HCT116 (cell line): Measurements from ENCODE around the gene ANKIB1. TPM values are rescaled to one million over a fixed set of nuclear protein-coding genes. Genes with fewer than 3 reads are reported as not detected.

ENCODE experiments used
- ATAC-seq: fragments of 200-7000 bp; cut with Tn5 transposase; 2 replicates; pipeline ENCODE4 v1.9.1; 2020; ENCODE audit warnings: mild to moderate bottlenecking, moderate library complexity
- BruUV-seq: library from RNA; stranded (reverse); fragments of 400-500 nt; replicated peaks from 2 replicates; lab custom pipeline; 2021; lab: Mats Ljungman, UMichigan
- CTCF ChIA-PET: fragments of 300-600 bp; sonication (Branson Sonifier 250); formaldehyde crosslinking; loops from one replicate; lab custom pipeline; 2021; ENCODE audit warnings: antibody characterized with exemption; lab: Charles Lee
- POLR2A ChIA-PET: fragments of 300-600, 350-600 bp; sonication (Branson Sonifier 250); formaldehyde crosslinking; loops from one replicate; lab custom pipeline; 2021; ENCODE audit warnings: antibody characterized with exemption; lab: Charles Lee
- RAD21 ChIA-PET, 2 experiments: fragments of 300-600 bp; sonication (Branson Sonifier 250); formaldehyde crosslinking; loops; one replicate each; lab custom pipeline; 2023; ENCODE audit warnings: low total read pairs in 2 of 2; ENCODE audit not compliant: uncharacterized antibody in 2 of 2, unreplicated experiment in 2 of 2, low non-redundant PET in 1 of 2; lab: Charles Lee
- DNase-seq: peaks from one replicate; pipeline ENCODE4 v3.0.0-alpha.2; 2010; ENCODE audit warnings: low read depth, low spot score
- H2AFZ ChIP-seq: fragments of 200-600 bp; shearing (Covaris generic), sonication (generic); 2 replicates; pipeline ENCODE4 v1.6.1; 2017; ENCODE audit warnings: low read depth, mixed run types, mixed read lengths, antibody characterized with exemption, low read length; ENCODE audit not compliant: poor library complexity, severe bottlenecking
- H3K27ac ChIP-seq: 2 replicates; pipeline ENCODE4 v1.5.1; 2012; ENCODE audit warnings: low read depth, low read length
- H3K27me3 ChIP-seq: fragments of 200-600 bp; sonication (generic); 2 replicates; pipeline ENCODE4 v1.6.1; 2016; ENCODE audit warnings: mixed run types, low read length, mixed read lengths; ENCODE audit not compliant: insufficient read depth
- H3K36me3 ChIP-seq, 2 experiments: fragments of 200-500 bp in 1 of 2; fragments of 200-600 bp in 1 of 2; sonication (Bioruptor generic) in 1 of 2; sonication (generic) in 1 of 2; 2 replicates each; pipeline versions ENCODE4 v1.5.1 to v1.6.1; 2014 to 2016; ENCODE audit warnings: low read length in 2 of 2, inconsistent platforms in 1 of 2, mixed read lengths in 1 of 2, mixed run types in 1 of 2; ENCODE audit not compliant: insufficient read depth in 2 of 2, control insufficient read depth in 1 of 2
- H3K4me1 ChIP-seq, 2 experiments: fragments of 200-600 bp in 1 of 2; sonication (generic) in 1 of 2; 2 replicates each; pipeline versions ENCODE4 v1.5.1 to v1.6.1; 2012 to 2017; ENCODE audit warnings: low read length in 2 of 2, inconsistent platforms in 1 of 2, mild to moderate bottlenecking in 1 of 2, mixed read lengths in 1 of 2, mixed run types in 1 of 2, moderate library complexity in 1 of 2; ENCODE audit not compliant: insufficient read depth in 2 of 2, control insufficient read depth in 1 of 2
- H3K4me2 ChIP-seq: fragments of 200-600 bp; sonication (generic); 2 replicates; pipeline ENCODE4 v1.6.1; 2017; ENCODE audit warnings: mixed run types, low read length, mixed read lengths
- H3K4me3 ChIP-seq, 2 experiments: fragments of 200-600 bp in 1 of 2; sonication (generic) in 1 of 2; replicated peaks in 1 of 2; 2 replicates each; pipeline ENCODE4 v1.5.1; 2011 to 2016; ENCODE audit warnings: low read length in 2 of 2, control low read depth in 1 of 2, low read depth in 1 of 2, mild to moderate bottlenecking in 1 of 2, mixed read lengths in 1 of 2, mixed run types in 1 of 2
- H3K79me2 ChIP-seq: fragments of 200-600 bp; sonication (generic); 2 replicates; pipeline ENCODE4 v1.6.1; 2017; ENCODE audit warnings: mild to moderate bottlenecking, mixed run types, low read length, moderate library complexity, mixed read lengths; ENCODE audit not compliant: insufficient read depth
- H3K9ac ChIP-seq: fragments of 200-600 bp; sonication (generic); 2 replicates; pipeline ENCODE4 v1.6.1; 2016; ENCODE audit warnings: low read length, mixed read lengths
- H3K9me2 ChIP-seq: fragments of 200-600 bp; sonication (generic), shearing (Covaris generic); 2 replicates; pipeline ENCODE4 v1.6.1; 2017; ENCODE audit warnings: mixed run types, mild to moderate bottlenecking, moderate library complexity; ENCODE audit not compliant: insufficient read depth
- H3K9me3 ChIP-seq, 2 experiments: fragments of 200-500 bp in 1 of 2; fragments of 200-600 bp in 1 of 2; sonication (Bioruptor generic) in 1 of 2; sonication (generic) in 1 of 2; 2 replicates each; pipeline ENCODE4 v1.6.1; 2014 to 2017; ENCODE audit warnings: low read length in 2 of 2, mixed read lengths in 2 of 2, inconsistent platforms in 1 of 2, low read depth in 1 of 2, mild to moderate bottlenecking in 1 of 2, mixed run types in 1 of 2, moderate library complexity in 1 of 2; ENCODE audit not compliant: control insufficient read depth in 1 of 2, insufficient read depth in 1 of 2
- H4K20me1 ChIP-seq: fragments of 200-600 bp; sonication (generic), shearing (Covaris generic); 2 replicates; pipeline ENCODE4 v1.6.1; 2017; ENCODE audit warnings: mixed run types, mild to moderate bottlenecking, moderate library complexity; ENCODE audit not compliant: insufficient read depth
- CBX3 ChIP-seq: IDR thresholded peaks from 2 replicates; pipeline ENCODE4 v1.6.1; 2012; ENCODE audit warnings: low read depth
- CEBPB ChIP-seq: IDR thresholded peaks from 2 replicates; pipeline ENCODE4 v1.6.1; 2012; ENCODE audit warnings: low read depth
- EGR1 ChIP-seq: IDR thresholded peaks from 2 replicates; pipeline ENCODE4 v1.6.1; 2012; ENCODE audit warnings: low read depth
- ELF1 ChIP-seq: IDR thresholded peaks from 2 replicates; pipeline ENCODE4 v1.6.1; 2012; ENCODE audit warnings: low read depth, borderline replicate concordance
- EZH2 ChIP-seq: fragments of 200-600 bp; sonication (generic); IDR thresholded peaks from 2 replicates; pipeline ENCODE4 v1.6.1; 2017; ENCODE audit warnings: antibody characterized with exemption, mixed run types
- EZH2phosphoT487 ChIP-seq: fragments of 200-600 bp; IDR thresholded peaks from 2 replicates; pipeline ENCODE4 v1.6.1; 2018; ENCODE audit warnings: antibody characterized with exemption, borderline replicate concordance
- JUND ChIP-seq: IDR thresholded peaks from 2 replicates; pipeline ENCODE4 v1.6.1; 2012
- POLR2A ChIP-seq: IDR thresholded peaks from 2 replicates; pipeline ENCODE4 v1.7.0; 2011; ENCODE audit warnings: borderline replicate concordance; ENCODE audit not compliant: insufficient read depth, insufficient read length; ENCODE audit errors: extremely low read depth
- POLR2AphosphoS5 ChIP-seq: IDR thresholded peaks from 2 replicates; pipeline ENCODE4 v1.6.1; 2011; ENCODE audit warnings: mild to moderate bottlenecking, low read depth, low read length, moderate library complexity
- RAD21 ChIP-seq: IDR thresholded peaks from 2 replicates; pipeline ENCODE4 v1.6.1; 2012; ENCODE audit warnings: low read depth, mild to moderate bottlenecking
- SP1 ChIP-seq: IDR thresholded peaks from 2 replicates; pipeline ENCODE4 v1.6.1; 2012; ENCODE audit warnings: low read depth
- SRF ChIP-seq: IDR thresholded peaks from 2 replicates; pipeline ENCODE4 v1.6.1; 2012; ENCODE audit warnings: low read depth
- YY1 ChIP-seq: IDR thresholded peaks from 2 replicates; pipeline ENCODE4 v1.6.1; 2011; ENCODE audit warnings: low read length, low read depth, moderate library complexity, mild to moderate bottlenecking; ENCODE audit not compliant: insufficient replicate concordance; ENCODE audit errors: extremely low read depth
- ZFX ChIP-seq: fragments of 450-650 bp; IDR thresholded peaks from 2 replicates; pipeline ENCODE4 v1.6.1; 2017
- ZNF274 ChIP-seq: fragments of 200-500 bp; sonication (Bioruptor generic); IDR thresholded peaks from 2 replicates; pipeline ENCODE4 v1.6.1; 2014; ENCODE audit warnings: mild to moderate bottlenecking, low read depth, low read length, inconsistent platforms
- intact Hi-C: fragments of 100-400 bp; cut with micrococcal nuclease; formaldehyde crosslinking; loops from 2 replicates; pipeline ENCODE4 v1.10.0; 2022
- total RNA-seq: library from RNA; stranded (reverse); gene quantifications from one replicate; pipeline ENCODE4 v1.2.1, GENCODE V29; 2021; ENCODE audit not compliant: unreplicated experiment
- TF ChIP-seq, protein P1 (sequence below), 3 experiments: fragments of 200-600 bp in 1 of 3; sonication (generic) in 1 of 3; IDR thresholded peaks in 2 of 3; conservative IDR thresholded peaks in 1 of 3; 2 replicates each; pipeline ENCODE4 v1.5.1; 2012 to 2017; ENCODE audit warnings: low read depth in 2 of 3, low read length in 2 of 3, antibody characterized with exemption in 1 of 3, borderline replicate concordance in 1 of 3, control low read depth in 1 of 3, mild to moderate bottlenecking in 1 of 3, mixed read lengths in 1 of 3, mixed run types in 1 of 3, moderate library complexity in 1 of 3; ENCODE audit not compliant: insufficient read depth in 1 of 3
- TF ChIP-seq, protein P2 (sequence below): IDR thresholded peaks from 2 replicates; pipeline ENCODE4 v1.6.1; 2012
- TF ChIP-seq, protein P3 (sequence below): IDR thresholded peaks from 2 replicates; pipeline ENCODE4 v1.6.1; 2012
- TF ChIP-seq, protein P4 (sequence below): IDR thresholded peaks from 2 replicates; pipeline ENCODE4 v1.6.1; 2011; ENCODE audit warnings: mild to moderate bottlenecking, low read length, moderate library complexity; ENCODE audit not compliant: insufficient replicate concordance; ENCODE audit errors: extremely low read depth

The ANKIB1 gene
- total RNA-seq, 1 experiment from 2014 or later = 41.2 TPM

DNA sequence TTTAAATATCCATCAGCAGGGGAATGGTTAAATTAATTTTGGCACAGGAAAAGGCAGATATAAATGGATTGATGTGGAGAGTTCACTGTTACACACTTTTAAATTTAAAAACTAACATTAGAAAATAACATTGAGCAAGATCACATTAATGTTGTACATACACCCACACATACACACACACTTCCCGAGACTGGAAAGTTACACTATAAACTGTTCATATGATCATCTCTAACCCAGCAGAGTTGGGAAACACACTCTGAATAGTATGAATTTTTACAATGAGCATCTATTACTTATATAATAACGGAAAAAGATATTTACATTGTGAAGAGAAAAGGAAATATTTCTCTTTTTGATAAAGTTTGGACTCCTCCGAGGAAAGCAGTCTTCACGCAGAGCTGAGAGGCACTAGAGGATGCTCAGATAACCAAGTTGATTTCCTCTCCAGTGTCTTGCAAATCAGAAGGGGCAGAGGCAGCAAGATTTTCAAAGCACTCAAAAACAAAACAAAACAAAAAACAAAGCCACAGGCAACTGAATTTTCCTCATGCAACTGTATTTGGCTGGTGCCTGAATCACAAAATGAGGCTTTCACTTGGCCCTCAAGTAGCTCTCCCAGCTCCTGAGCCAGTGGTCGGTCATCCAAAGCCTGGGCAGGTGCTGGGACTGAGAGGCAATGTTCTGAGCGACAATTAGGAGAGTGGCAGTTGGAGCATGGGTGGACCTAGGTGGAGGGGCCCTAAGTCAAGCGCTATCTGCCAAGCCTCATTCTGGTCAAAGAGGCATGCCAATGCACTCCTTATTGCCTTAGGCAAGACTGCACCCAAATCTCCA is 191.1 kb downstream of the ANKIB1 start:
- TF ChIP-seq ELF1 (no peak), POLR2AphosphoS5 (no peak), EZH2phosphoT487 (no peak), EZH2 (no peak), ZNF274 (no peak), POLR2A (no peak), EGR1 (no peak), JUND (no peak), YY1 (no peak), SRF (no peak), SP1 (no peak), CBX3 (no peak), RAD21 (no peak), CEBPB (no peak), ZFX (no peak)
- TF ChIP-seq, protein P1, sequence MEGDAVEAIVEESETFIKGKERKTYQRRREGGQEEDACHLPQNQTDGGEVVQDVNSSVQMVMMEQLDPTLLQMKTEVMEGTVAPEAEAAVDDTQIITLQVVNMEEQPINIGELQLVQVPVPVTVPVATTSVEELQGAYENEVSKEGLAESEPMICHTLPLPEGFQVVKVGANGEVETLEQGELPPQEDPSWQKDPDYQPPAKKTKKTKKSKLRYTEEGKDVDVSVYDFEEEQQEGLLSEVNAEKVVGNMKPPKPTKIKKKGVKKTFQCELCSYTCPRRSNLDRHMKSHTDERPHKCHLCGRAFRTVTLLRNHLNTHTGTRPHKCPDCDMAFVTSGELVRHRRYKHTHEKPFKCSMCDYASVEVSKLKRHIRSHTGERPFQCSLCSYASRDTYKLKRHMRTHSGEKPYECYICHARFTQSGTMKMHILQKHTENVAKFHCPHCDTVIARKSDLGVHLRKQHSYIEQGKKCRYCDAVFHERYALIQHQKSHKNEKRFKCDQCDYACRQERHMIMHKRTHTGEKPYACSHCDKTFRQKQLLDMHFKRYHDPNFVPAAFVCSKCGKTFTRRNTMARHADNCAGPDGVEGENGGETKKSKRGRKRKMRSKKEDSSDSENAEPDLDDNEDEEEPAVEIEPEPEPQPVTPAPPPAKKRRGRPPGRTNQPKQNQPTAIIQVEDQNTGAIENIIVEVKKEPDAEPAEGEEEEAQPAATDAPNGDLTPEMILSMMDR (IDR thresholded peaks at IDR 0.05 in 2 of 3, conservative IDR thresholded peaks at IDR 0.05 in 1 of 3; ENCODE audit: borderline replicate concordance in 1 of 3, insufficient read depth in 1 of 3, low read depth in 2 of 3, low read length in 2 of 3) = no peak
- TF ChIP-seq, protein P2, sequence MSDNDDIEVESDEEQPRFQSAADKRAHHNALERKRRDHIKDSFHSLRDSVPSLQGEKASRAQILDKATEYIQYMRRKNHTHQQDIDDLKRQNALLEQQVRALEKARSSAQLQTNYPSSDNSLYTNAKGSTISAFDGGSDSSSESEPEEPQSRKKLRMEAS = no peak
- TF ChIP-seq, protein P3, sequence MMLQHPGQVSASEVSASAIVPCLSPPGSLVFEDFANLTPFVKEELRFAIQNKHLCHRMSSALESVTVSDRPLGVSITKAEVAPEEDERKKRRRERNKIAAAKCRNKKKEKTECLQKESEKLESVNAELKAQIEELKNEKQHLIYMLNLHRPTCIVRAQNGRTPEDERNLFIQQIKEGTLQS = no peak
- TF ChIP-seq, protein P4, sequence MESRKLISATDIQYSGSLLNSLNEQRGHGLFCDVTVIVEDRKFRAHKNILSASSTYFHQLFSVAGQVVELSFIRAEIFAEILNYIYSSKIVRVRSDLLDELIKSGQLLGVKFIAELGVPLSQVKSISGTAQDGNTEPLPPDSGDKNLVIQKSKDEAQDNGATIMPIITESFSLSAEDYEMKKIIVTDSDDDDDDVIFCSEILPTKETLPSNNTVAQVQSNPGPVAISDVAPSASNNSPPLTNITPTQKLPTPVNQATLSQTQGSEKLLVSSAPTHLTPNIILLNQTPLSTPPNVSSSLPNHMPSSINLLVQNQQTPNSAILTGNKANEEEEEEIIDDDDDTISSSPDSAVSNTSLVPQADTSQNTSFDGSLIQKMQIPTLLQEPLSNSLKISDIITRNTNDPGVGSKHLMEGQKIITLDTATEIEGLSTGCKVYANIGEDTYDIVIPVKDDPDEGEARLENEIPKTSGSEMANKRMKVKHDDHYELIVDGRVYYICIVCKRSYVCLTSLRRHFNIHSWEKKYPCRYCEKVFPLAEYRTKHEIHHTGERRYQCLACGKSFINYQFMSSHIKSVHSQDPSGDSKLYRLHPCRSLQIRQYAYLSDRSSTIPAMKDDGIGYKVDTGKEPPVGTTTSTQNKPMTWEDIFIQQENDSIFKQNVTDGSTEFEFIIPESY = no peak
- ATAC-seq (no peak), DNase-seq (no peak)
- BruUV-seq = no TSS peak
- no peak overlapping the region for H2AFZ ChIP-seq
- H3K9me3 ChIP-seq = no peaks in the 10 kb centered on the region
- H3K27me3 ChIP-seq = no peaks in the 10 kb centered on the region
- no peak overlapping the region for H3K9ac ChIP-seq
- RAD21 ChIA-PET = no interaction called here
- intact Hi-C loops = no loop called here
- H3K27ac ChIP-seq = no peak overlapping the region
- H3K79me2 ChIP-seq = no peaks in the 10 kb centered on the region
- no peak overlapping the region for H3K4me2 ChIP-seq
- CTCF ChIA-PET = interaction anchor here (1.7 kb wide), 1 partner anchor 10 kb away, joined by 7 read pairs; the partner anchor contains the start of gene GATAD1
- H3K9me2 ChIP-seq = no peaks in the 10 kb centered on the region
- no peak overlapping the region for H3K4me3 ChIP-seq
- no peaks in the 10 kb centered on the region for H4K20me1 ChIP-seq
- POLR2A ChIA-PET = no interaction called here
- no peaks in the 10 kb centered on the region for H3K4me1 ChIP-seq
- no peaks in the 10 kb centered on the region for H3K36me3 ChIP-seq
